GM19452 (cell line): ENCODE measurements around the gene MRPL44.

Source experiments
- ATAC-seq: cut with Tn5 transposase; IDR thresholded peaks from one replicate; pipeline ENCODE4 v1.9.1; 2021; ENCODE audit not compliant: unreplicated experiment

MRPL44 gene

GRCh38 chr2:223969856-223970255 is 12.6 kb downstream of the MRPL44 start:
- peak; percentile 29 for ATAC-seq

DNA sequence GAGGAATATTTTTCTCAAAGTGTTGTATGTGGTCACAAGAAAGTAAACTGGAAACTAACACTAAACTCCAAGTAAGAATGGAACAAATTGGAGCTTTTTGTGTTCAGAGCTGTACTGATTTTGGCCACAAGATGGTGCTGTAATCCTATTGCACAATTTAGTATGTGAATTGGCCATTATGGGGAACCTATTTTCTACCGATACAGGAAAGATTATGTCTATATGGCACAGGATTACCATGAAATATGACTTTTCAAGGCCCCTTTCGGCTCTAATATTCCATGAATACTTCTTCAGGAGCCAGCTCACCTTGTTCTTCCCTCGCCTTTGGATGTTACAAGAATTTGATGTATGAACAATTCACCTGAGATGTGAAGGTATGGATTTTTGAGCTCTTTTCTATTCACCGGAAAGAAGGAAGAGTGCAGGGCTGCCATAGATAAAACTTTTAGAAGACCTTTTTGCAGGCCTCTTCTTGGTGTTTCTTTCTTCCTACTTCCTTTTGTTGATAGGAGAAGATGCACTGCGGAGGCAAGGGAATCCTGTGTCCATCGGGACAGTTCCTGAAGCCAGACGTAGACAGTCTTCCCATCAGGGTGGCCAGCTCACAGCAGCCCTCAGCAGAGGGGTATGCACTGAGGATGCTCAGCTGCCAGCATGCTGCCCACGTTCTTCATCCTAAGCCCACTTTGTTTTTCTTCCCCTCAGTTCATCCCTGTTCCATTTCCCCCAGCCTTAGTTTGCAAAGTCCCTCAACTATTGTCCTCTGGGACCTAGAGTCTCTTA is 13.3 kb downstream of the MRPL44 start:
- peak; percentile 75 for ATAC-seq

DNA sequence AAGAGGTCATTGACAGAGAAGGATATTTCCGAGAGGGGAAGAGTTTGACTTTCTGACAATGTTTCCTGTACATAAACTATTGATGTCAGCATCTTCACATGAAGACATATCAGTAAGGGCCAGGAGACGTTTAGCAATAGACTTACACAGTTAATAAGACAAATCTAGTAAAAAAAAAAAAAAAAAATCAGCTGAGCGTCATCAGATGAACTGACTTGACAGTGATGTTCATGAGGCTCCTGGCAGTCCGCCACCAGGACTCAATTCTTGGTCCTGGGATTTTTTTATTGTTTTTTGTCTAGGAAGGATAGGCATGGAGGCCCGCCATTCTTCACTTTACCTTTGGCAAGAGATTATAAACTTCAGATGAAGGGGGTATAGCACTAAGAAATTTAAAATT is 14.5 kb downstream of the MRPL44 start:
- ATAC-seq: no peak

DNA sequence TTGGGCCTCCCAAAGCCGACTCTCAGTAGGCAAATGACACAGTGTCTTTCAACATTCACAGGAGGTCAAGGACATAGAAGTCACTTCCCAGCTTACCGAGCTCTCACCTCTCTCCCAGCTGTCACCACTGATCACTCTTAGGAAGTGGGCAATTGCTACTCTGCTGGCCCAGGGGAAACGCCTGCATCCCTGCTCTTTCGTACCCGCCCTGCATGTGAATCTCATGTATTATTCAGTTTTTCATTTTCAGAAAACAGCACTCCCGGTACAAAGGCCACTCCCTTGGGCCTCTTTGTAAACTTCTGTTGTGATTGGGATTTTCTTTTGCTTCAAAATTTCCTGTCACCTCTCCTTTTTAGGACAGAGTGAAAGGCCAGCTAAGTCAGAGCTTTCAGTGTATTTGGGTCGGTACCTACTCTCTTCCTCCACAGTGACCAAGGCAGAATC is 15.4 kb downstream of the MRPL44 start:
- ATAC-seq: no peak

- ATAC-seq: no peak
These were observed 16.3 kb downstream of the MRPL44 start for GRCh38 chr2:223973606-223974005.

DNA sequence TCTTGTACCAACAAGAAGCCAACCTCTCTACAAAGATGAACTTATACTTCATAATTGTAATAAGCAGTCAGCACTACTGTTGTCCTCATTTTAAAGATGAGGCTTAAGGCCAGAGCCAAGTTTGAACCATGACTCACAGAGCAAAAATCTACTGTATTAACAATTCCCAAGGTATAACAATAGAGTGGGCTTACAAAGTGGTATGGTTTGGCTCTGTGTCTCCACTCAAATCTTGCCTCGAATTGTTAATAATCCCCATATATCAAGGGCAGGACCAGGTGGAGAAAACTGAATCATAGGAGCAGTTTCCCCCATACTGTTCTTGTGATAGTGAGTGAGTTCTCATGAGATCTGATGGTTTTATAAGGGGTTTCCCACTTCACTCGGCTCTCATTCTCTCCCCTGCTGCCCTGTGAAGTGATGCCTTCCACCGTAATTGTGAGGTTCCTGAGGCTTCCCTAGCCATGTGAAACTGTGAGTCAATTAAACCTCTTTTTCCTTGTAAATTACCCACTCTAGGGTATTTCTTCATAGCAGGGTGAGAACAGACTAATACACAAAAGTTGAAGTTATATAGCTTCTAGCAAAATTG is 19.5 kb downstream of the MRPL44 start:
- no peak for ATAC-seq

DNA sequence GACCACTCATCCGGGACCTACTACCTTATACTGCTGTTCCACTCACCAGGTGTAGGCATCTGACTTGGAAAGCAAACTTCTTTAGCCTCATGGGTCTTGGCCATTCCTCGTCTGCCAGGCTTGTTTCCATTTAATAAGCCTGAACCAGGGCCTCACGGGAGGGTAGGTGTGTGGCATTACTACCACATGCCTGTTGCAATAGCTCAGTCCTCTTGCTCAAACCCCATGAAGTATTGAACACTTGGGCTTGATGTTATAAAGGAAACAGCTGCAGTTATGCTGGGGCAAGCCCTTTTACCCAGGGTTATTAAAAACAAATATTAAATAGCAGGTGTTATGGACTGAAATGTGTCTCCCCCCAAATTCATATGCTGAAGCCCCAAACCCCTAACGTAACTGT is 21.2 kb downstream of the MRPL44 start:
- ATAC-seq: no peak

DNA sequence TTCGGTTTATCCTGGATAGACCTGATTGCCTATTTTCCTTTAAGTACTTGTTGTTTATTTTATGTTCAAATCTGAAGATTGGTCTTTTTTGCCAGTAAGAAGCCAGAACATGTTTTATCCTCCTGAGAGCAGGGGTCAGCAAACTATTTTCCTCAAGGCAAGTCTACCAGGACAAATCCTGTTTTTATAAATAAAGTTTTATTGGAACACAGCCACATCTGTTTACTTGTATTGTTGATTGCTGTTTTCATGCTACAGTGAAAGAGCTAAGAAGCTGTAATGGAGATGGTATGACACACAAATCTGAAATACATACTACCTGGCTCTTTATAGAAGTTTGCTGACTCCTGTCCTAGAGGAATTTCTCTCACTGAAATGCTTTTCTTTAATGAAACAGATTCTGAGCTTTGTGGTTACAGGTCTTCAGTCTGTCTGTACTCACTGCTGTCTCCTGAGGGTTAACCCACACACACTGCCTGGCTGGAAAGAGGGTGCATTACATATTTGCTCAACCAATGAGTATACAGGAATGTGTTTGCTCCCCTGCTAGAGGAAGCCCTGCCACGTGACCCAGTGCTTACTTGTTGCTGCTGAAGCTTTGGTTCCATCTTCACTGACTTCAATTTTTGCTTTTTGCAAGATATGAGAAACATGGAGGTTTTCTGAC is 22.6 kb downstream of the MRPL44 start:
- no peak for ATAC-seq

DNA sequence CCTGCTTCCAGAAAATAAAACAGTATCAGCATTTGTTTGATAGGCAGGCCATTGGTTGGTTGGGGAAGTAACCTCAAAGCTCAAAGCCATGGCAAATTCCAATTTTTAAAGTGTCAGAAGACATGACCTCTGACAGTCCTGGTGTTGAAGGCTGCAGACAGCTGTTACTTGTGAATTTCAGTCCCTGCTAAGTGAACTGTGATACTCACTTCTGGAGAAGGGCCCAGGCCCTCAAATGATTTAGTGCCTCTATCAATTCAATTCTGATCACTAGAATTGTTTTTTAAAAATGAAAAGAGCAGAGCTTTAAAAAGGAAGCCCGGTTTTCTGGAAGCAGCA is 23.1 kb downstream of the MRPL44 start:
- no peak for ATAC-seq

- ATAC-seq: no peak
These were observed 23.5 kb downstream of the MRPL44 start for GRCh38 chr2:223980803-223981202.

GRCh38 chr2:223981241-223981640 is 24.0 kb downstream of the MRPL44 start:
- ATAC-seq: no peak

DNA sequence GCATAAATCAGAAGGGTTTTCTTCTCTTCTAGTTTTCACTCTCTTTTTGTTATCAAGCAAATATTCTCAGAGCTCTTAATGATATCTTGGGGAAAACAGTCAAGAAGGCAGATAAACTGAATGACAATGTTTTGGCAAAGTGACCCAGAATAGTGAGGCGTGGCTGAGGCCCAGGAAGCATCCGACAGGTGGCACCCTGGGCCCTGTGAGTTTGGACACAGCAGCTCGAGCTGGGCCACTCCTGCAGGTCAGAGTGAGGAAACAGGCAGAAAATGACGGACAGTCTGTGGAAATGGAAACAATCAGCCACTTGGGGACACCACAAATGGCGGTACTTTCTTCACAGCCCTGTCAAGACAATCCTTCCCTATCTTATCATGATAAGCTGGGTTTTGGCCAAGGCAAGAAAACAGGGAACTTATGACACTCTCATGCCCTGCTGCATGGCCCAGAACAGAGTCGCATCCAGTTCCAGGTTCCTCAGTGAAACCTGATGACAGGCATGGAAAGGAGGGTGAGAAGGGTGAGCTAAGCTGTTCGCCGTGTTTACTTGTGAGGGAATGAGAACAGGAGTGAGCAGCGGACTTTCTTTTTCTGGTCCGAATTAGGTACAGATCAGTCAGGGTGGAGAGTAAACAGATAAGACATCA is 32.1 kb downstream of the MRPL44 start:
- ATAC-seq: no peak

DNA sequence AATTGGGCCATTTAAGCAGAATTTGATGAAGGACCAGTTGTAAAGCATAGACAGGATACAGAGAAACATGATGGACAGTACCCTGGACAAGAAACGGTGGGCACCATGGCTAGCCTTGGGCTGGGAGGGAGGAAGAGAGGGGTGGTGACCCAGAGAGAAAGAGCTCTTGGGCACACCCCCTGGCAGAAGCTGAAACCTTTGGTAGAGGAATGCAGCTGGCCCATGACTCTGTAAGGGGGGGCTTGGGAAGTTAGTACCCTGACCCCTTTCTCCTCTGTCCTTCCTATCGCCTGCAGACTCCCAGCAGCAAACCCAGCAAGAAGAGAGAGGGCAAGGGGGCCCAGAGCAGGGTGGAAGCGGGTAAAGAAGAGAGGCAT is 32.6 kb downstream of the MRPL44 start:
- ATAC-seq: no peak

- ATAC-seq: no peak
These were observed 34.3 kb downstream of the MRPL44 start for GRCh38 chr2:223991611-223992010.

GRCh38 chr2:223993634-223994232 is 36.5 kb downstream of the MRPL44 start:
- peak; percentile 76 for ATAC-seq

- no peak for ATAC-seq
These were observed 37.4 kb downstream of the MRPL44 start for GRCh38 chr2:223994562-223995162.

DNA sequence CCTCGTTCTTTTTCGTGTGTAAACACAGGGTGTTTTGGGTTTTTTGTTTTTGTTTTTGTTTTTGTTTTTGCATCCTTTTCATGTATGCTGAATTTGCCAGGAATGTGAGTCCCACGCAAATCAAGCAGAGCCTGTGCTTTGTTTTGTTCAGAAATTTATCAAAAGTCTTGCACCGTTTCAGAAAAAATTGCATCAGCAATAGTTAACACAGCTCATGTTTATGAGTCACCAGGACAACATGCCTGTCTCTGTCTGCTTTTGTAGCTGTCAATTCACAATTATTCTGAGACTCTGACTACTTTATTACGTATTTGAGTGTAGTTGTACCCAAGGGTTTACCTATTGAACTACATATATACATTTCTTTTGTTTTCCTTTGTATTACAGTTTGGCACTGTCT is 38.3 kb downstream of the MRPL44 start:
- ATAC-seq: no peak

DNA sequence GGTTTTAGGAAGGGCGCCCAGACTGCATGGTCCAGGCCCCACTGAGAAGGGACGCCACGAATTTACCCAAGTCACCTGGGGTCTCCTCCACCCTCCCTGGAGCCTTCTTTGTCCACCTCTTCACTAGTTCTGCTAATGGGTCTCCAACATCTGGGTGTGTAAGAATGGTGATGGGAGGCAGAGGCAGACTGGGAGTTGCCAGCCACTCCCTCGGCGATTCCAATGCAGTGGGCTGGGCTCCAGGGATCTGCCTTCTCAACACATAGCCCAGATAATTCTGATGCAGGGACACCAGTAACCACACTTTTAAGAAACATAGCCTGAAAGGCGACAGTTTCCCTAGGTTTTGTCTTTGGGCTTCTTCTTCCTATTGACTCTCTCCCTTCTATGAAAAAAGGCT is 39.1 kb downstream of the MRPL44 start:
- no peak for ATAC-seq

DNA sequence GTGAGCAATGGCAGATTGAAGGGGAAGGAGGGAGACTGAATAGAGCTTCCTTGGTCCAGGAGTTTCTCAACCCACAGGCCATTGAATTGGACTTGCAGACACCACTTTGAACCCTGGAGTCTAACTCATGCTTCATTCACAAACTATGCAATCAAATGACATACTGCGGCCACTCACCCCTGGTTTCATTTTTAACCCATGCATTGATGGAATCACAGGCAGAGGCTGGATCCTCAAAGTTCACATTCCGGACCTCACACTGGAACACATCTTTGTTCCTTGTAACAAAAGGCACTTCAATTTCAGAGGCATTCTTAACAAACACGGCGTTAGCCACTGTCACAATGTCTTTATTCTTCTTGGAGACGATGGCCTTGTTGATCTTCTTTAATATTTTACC is 40.7 kb downstream of the MRPL44 start:
- ATAC-seq: no peak

GRCh38 chr2:223998948-223999347 is 41.7 kb downstream of the MRPL44 start:
- ATAC-seq: no peak

DNA sequence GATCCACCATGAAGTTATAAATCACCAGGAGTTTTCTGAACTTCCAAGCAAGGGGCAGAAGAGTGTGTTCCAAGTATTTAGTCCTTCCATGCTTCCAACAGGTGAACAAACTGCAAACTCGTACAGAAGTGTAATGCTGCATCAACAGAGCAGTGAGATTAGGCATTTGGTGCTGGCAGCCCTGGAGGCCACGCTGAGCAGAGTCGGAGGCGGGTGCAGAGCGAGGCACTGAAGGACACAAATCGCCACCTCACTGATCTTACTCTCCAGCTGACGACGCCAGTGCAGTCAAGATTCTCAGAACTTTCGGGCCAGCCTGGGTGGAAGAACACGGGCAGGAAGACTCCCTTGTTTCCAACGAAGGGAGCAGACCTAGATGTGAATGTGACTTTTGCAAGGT is 42.6 kb downstream of the MRPL44 start:
- no peak for ATAC-seq
